H1 (cell line): ENCODE measurements around the gene AGFG2. TPM values are rescaled to one million over a fixed set of nuclear protein-coding genes. Genes with fewer than 3 reads are reported as not detected.

Source experiments
- CTCF ChIA-PET: fragments of 300-600 bp; sonication (Branson Sonifier 250); formaldehyde crosslinking; loops from one replicate; lab custom pipeline; 2021; ENCODE audit not compliant: partially characterized antibody; lab: Charles Lee
- POLR2A ChIA-PET: fragments of 300-600 bp; sonication (Branson Sonifier 250); formaldehyde crosslinking; loops from one replicate; lab custom pipeline; 2021; ENCODE audit warnings: inconsistent platforms; ENCODE audit not compliant: partially characterized antibody; lab: Charles Lee
- DNase-seq, 2 experiments: peaks; one replicate each; pipeline versions ENCODE4 v3.0.0 to v3.0.0-alpha.2; 2010 to 2022; ENCODE audit warnings: low spot score in 2 of 2, low read depth in 1 of 2, mixed read lengths in 1 of 2
- FAIRE-seq: peaks from 2 replicates; lab custom pipeline; 2011; peaks lifted over from hg19 to GRCh38; lab: Jason Lieb, UNC
- H2AFZ ChIP-seq: 2 replicates; pipeline ENCODE4 v1.8.1; 2012; ENCODE audit warnings: low read length, inconsistent platforms
- H2AK5ac ChIP-seq: 2 replicates; pipeline ENCODE4 v1.6.1; 2013; ENCODE audit warnings: low read depth, low read length
- H2BK120ac ChIP-seq: replicated peaks from 2 replicates; pipeline ENCODE3; 2013; ENCODE audit warnings: low read depth, low read length, inconsistent platforms
- H2BK12ac ChIP-seq: 2 replicates; pipeline ENCODE4 v1.6.1; 2013; ENCODE audit warnings: low read depth, low read length
- H2BK15ac ChIP-seq: 2 replicates; pipeline ENCODE4 v1.6.1; 2013; ENCODE audit warnings: low read length
- H2BK20ac ChIP-seq: 2 replicates; pipeline ENCODE4 v1.6.1; 2013; ENCODE audit warnings: low read length
- H2BK5ac ChIP-seq: 2 replicates; pipeline ENCODE4 v1.6.1; 2013; ENCODE audit warnings: low read depth, low read length
- H3K14ac ChIP-seq: 2 replicates; pipeline ENCODE4 v1.6.1; 2013; ENCODE audit warnings: inconsistent platforms; ENCODE audit not compliant: insufficient read length
- H3K18ac ChIP-seq: 2 replicates; pipeline ENCODE4 v1.6.1; 2013; ENCODE audit warnings: low read length; ENCODE audit errors: extremely low read depth
- H3K23ac ChIP-seq: 2 replicates; pipeline ENCODE4 v1.6.1; 2013; ENCODE audit warnings: inconsistent platforms; ENCODE audit not compliant: insufficient read length
- H3K23me2 ChIP-seq: 2 replicates; pipeline ENCODE4 v1.6.1; 2013; ENCODE audit warnings: low read depth, low read length
- H3K27ac ChIP-seq: 2 replicates; pipeline ENCODE4 v1.6.1; 2011; ENCODE audit warnings: low read depth, low read length, inconsistent platforms
- H3K27me3 ChIP-seq, 4 experiments: replicated peaks in 1 of 4; 1 replicate in 1 of 4; 2 replicates in 3 of 4; pipeline versions ENCODE4 v1.6.1 to v1.8.1; 2011 to 2013; ENCODE audit warnings: low read length in 3 of 4, mild to moderate bottlenecking in 3 of 4, inconsistent platforms in 2 of 4, mixed read lengths in 2 of 4, moderate library complexity in 1 of 4; ENCODE audit not compliant: control insufficient read depth in 3 of 4, insufficient read depth in 3 of 4; ENCODE audit errors: extremely low read depth in 1 of 4
- H3K36me3 ChIP-seq, 4 experiments: 2 replicates each; pipeline versions ENCODE4 v1.6.1 to v1.8.1; 2011 to 2013; ENCODE audit warnings: mild to moderate bottlenecking in 4 of 4, low read length in 3 of 4, moderate library complexity in 2 of 4, control low read depth in 1 of 4, inconsistent platforms in 1 of 4; ENCODE audit not compliant: insufficient read depth in 4 of 4, control insufficient read depth in 2 of 4
- H3K4ac ChIP-seq: replicated peaks from 2 replicates; pipeline ENCODE3; 2013; ENCODE audit warnings: low read length, low read depth, mixed read lengths, inconsistent platforms; ENCODE audit not compliant: insufficient read length
- H3K4me1 ChIP-seq, 4 experiments: replicated peaks in 1 of 4; 1 replicate in 1 of 4; 2 replicates in 3 of 4; pipeline versions ENCODE4 v1.6.1 to v1.8.1; 2011 to 2013; ENCODE audit warnings: low read length in 3 of 4, inconsistent platforms in 2 of 4, mixed read lengths in 1 of 4; ENCODE audit not compliant: insufficient read depth in 4 of 4, control insufficient read depth in 3 of 4
- H3K4me2 ChIP-seq, 2 experiments: 2 replicates each; pipeline versions ENCODE4 v1.6.1 to v1.8.1; 2011 to 2013; ENCODE audit warnings: low read depth in 2 of 2, low read length in 2 of 2, control low read depth in 1 of 2, inconsistent platforms in 1 of 2, mild to moderate bottlenecking in 1 of 2; ENCODE audit not compliant: insufficient read depth in 1 of 2
- H3K4me3 ChIP-seq, 4 experiments: fragments of 200-600, 300-600 bp in 1 of 4; sonication (generic), shearing (Covaris generic), sonication (Bioruptor Twin) in 1 of 4; 2 replicates each; pipeline versions ENCODE4 v1.5.1 to v1.8.1; 2011 to 2016; ENCODE audit warnings: low read length in 4 of 4, low read depth in 3 of 4, control low read depth in 2 of 4, inconsistent platforms in 2 of 4, mild to moderate bottlenecking in 2 of 4, mixed read lengths in 1 of 4, moderate library complexity in 1 of 4; ENCODE audit not compliant: insufficient read depth in 2 of 4; ENCODE audit errors: extremely low read depth in 1 of 4
- H3K56ac ChIP-seq: replicated peaks from 2 replicates; pipeline ENCODE3; 2013; ENCODE audit warnings: low read depth, mild to moderate bottlenecking, mixed read lengths, low read length, inconsistent platforms; ENCODE audit not compliant: insufficient read length
- H3K79me1 ChIP-seq: 2 replicates; pipeline ENCODE4 v1.6.1; 2013; ENCODE audit warnings: low read depth, low read length, control low read depth
- H3K79me2 ChIP-seq, 2 experiments: 2 replicates each; pipeline versions ENCODE4 v1.6.1 to v1.8.1; 2012 to 2013; ENCODE audit warnings: low read length in 2 of 2, mild to moderate bottlenecking in 2 of 2, inconsistent platforms in 1 of 2; ENCODE audit not compliant: insufficient read depth in 2 of 2, control insufficient read depth in 1 of 2
- H3K9ac ChIP-seq, 4 experiments: replicated peaks in 1 of 4; 1 replicate in 1 of 4; 2 replicates in 3 of 4; pipeline versions ENCODE4 v1.6.1 to v1.8.1; 2011 to 2013; ENCODE audit warnings: low read depth in 3 of 4, low read length in 3 of 4, control low read depth in 2 of 4, mild to moderate bottlenecking in 2 of 4, moderate library complexity in 2 of 4, inconsistent platforms in 1 of 4; ENCODE audit errors: extremely low read depth in 1 of 4
- H3K9me3 ChIP-seq, 2 experiments: 2 replicates each; pipeline versions ENCODE4 v1.6.1 to v1.8.1; 2012 to 2013; ENCODE audit warnings: mild to moderate bottlenecking in 2 of 2, moderate library complexity in 2 of 2, control low read depth in 1 of 2, inconsistent platforms in 1 of 2, low read depth in 1 of 2, low read length in 1 of 2, mixed read lengths in 1 of 2; ENCODE audit not compliant: insufficient read depth in 2 of 2
- H4K20me1 ChIP-seq, 2 experiments: replicated peaks in 1 of 2; 2 replicates each; pipeline versions ENCODE3 to v1.8.1; 2011 to 2013; ENCODE audit warnings: inconsistent platforms in 2 of 2, low read length in 2 of 2, mild to moderate bottlenecking in 1 of 2; ENCODE audit not compliant: insufficient read depth in 2 of 2, control insufficient read depth in 1 of 2
- H4K5ac ChIP-seq: 2 replicates; pipeline ENCODE4 v1.6.1; 2013; ENCODE audit warnings: low read length, low read depth, mixed read lengths, inconsistent platforms; ENCODE audit not compliant: insufficient read length
- H4K8ac ChIP-seq: 2 replicates; pipeline ENCODE4 v1.8.0; 2013; ENCODE audit warnings: mild to moderate bottlenecking, moderate library complexity, low read length, inconsistent platforms; ENCODE audit not compliant: insufficient read depth; ENCODE audit errors: extremely low read depth
- H4K91ac ChIP-seq: replicated peaks from 2 replicates; pipeline ENCODE3; 2013; ENCODE audit warnings: low read length, mixed read lengths, inconsistent platforms; ENCODE audit not compliant: insufficient read length
- PHF8 ChIP-seq: fragments of 200-600 bp; sonication (generic); conservative IDR thresholded peaks from 2 replicates; pipeline ENCODE4 v1.7.1; 2012; ENCODE audit warnings: low read depth, mild to moderate bottlenecking, inconsistent platforms, low read length, moderate library complexity
- WGBS, 2 experiments: shearing (Covaris generic) in 1 of 2; methylation state at CpG; one replicate each; pipeline versions ENCODE4 v1.1.6 to v1.1.7; 2013 to 2015; ENCODE audit warnings: low lambda C conversion rate in 2 of 2, mixed read lengths in 2 of 2, inconsistent platforms in 1 of 2, low coverage in 1 of 2, missing lambda C conversion rate in 1 of 2; ENCODE audit not compliant: insufficient replicate concordance in 2 of 2, insufficient coverage in 1 of 2, insufficient read length in 1 of 2; ENCODE audit errors: extremely low coverage in 1 of 2, missing lambda C conversion rate in 1 of 2; 5-methylcytosine and 5-hydroxymethylcytosine counted together
- polyA plus RNA-seq, 7 experiments: library from polyadenylated mRNA; depleted of rRNA in 3 of 7; stranded (reverse) in 5 of 7; unstranded in 2 of 7; fragments of >200 nt in 5 of 7; fragments of 200-250 nt in 2 of 7; gene quantifications; 1 replicate in 5 of 7; 2 replicates in 1 of 7; 4 replicates in 1 of 7; pipeline versions ENCODE4 v1.2.1 to v1.2.3, GENCODE V29; 2011 to 2013; ENCODE audit warnings: missing spikeins in 2 of 7, mixed read lengths in 2 of 7
- total RNA-seq: library from RNA; stranded (reverse); fragmentation: NEBNext Ultra II Directional; extraction: Animal tissue kit (Norgen Biotek cat#: 25700); gene quantifications from 2 replicates; pipeline ENCODE4 v1.2.1, GENCODE V29; 2021
- TF ChIP-seq, protein P1 (sequence below): IDR thresholded peaks from 2 replicates; pipeline ENCODE4 v1.6.1; 2012; ENCODE audit warnings: low read length, inconsistent platforms

Gene AGFG2
- total and polyA plus RNA-seq, 2 of the 8 experiments (the other 6 are each of a cell fraction or from before 2014, with no cell fraction given), result 7.6 to 11.2 TPM

DNA sequence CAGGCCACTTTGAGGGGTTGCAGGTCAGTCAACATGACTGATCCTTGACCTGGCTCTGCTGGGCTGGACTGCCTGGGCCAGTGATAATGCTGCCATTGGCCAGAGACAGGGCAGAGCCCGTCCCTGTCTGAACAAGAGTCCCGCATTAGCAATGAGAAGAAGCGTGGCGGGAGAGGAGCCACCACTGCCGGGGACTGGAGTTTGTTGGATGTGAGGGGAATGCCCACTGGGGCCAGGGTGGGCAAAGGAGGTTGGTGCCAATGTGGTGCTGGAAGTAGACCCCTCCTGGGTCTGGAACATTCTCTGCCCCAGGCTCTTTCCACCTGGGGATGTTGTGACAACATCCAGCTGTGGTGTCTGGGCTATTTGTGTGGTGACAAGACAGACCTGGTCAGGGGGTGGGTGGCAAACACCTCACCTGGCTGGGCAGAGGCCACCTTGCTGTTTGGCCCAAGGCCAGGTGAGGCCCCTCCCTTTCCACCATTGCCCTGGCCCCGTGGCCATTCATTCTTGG lies 27.1 kb downstream of the AGFG2 start:
- Histone ChIP-seq H2BK120ac (no peak overlapping the region), H4K91ac (no peak overlapping the region), H3K23me2 (peaks cover 8% of the 10 kb centered on the region; the same call in 1 of the 2 replicates), H3K4me3 (no peak overlapping the region), H4K8ac (no peak overlapping the region), H3K4me1 (peaks cover 0 to 27% (median 15%) of the 10 kb centered on the region in 4 experiments; a peak in 6 of 7 replicates), H3K4me2 (no peak overlapping the region), H3K9ac (no peak overlapping the region), H2BK15ac (no peak overlapping the region), H3K36me3 (no peaks in the 10 kb centered on the region), H3K56ac (no peak overlapping the region), H2BK12ac (no peak overlapping the region), H2BK20ac (no peak overlapping the region), H3K79me2 (no peaks in the 10 kb centered on the region), H4K5ac (no peak overlapping the region), H2AK5ac (no peak overlapping the region), H3K18ac (no peak overlapping the region), H3K9me3 (no peaks in the 10 kb centered on the region), H3K23ac (no peak overlapping the region), H3K4ac (no peak overlapping the region), H2AFZ (no peak overlapping the region), H3K27me3 (peaks cover 0 to 4% (median under 1%) of the 10 kb centered on the region in 4 experiments; a peak in 1 of 7 replicates), H3K14ac (no peak overlapping the region), H3K27ac (no peak overlapping the region), H4K20me1 (peaks cover 0 to 3% of the 10 kb centered on the region in 2 experiments), H2BK5ac (no peak overlapping the region), H3K79me1 (peaks cover 2% of the 10 kb centered on the region; the same call in 1 of the 2 replicates)
- CTCF ChIA-PET, result interaction anchor here (0.6 to 12.7 kb wide), 13 partner anchors 11 to 200 kb away, joined by 3 to 341 read pairs (median 4); partner anchors contain the start of genes AGFG2, FBXO24, LRCH4 and MOSPD3
- no peak for FAIRE-seq
- POLR2A ChIA-PET, result interaction anchor here (1.1 to 2.6 kb wide), 5 partner anchors 18 to 96 kb away, joined by 3 to 11 read pairs (median 6); partner anchors contain the start of genes FBXO24 and LRCH4
- no peak for DNase-seq
- WGBS, 2 experiments, result 92% methylated on average over 6 of the region's 6 CpGs; no CpG with 5 or more reads in 1 of the 2 experiments
- TF ChIP-seq PHF8, result no peak
- TF ChIP-seq, protein P1, sequence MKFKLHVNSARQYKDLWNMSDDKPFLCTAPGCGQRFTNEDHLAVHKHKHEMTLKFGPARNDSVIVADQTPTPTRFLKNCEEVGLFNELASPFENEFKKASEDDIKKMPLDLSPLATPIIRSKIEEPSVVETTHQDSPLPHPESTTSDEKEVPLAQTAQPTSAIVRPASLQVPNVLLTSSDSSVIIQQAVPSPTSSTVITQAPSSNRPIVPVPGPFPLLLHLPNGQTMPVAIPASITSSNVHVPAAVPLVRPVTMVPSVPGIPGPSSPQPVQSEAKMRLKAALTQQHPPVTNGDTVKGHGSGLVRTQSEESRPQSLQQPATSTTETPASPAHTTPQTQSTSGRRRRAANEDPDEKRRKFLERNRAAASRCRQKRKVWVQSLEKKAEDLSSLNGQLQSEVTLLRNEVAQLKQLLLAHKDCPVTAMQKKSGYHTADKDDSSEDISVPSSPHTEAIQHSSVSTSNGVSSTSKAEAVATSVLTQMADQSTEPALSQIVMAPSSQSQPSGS, result no peak
